ENCODE measurements around the gene ERBB4.

The ERBB4 gene

GRCh38 chr2:211368467-211368866, 1170.1 kb downstream of the ERBB4 start:
- no peak for DNase-seq

- DNase-seq = no peak
Observed at GRCh38 chr2:211367711-211368110, 1170.9 kb downstream of the ERBB4 start.

GRCh38 chr2:211367293-211367692, 1171.3 kb downstream of the ERBB4 start:
- DNase-seq = no peak

DNA sequence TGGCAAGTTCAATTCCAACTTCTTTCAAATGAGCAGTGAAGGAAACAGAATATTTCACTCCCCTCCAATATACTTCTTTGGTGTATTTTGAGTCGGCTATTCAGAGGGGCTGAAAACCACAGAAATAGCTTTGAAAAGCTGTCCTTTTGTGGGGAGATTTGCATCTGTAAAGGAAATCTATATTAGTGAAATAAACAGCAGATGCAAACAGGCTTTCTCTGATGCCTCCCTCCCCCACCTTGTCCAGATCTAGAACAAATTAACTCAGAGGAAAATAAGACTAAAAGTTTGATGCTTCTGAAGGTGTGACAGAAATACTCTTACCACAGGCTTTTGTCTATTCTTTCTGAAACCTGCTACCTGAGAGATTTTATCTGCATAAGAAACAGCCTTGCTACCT, 1173.7 kb downstream of the ERBB4 start:
- DNase-seq = no peak

GRCh38 chr2:211361383-211361782, 1177.2 kb downstream of the ERBB4 start:
- DNase-seq = no peak

DNA sequence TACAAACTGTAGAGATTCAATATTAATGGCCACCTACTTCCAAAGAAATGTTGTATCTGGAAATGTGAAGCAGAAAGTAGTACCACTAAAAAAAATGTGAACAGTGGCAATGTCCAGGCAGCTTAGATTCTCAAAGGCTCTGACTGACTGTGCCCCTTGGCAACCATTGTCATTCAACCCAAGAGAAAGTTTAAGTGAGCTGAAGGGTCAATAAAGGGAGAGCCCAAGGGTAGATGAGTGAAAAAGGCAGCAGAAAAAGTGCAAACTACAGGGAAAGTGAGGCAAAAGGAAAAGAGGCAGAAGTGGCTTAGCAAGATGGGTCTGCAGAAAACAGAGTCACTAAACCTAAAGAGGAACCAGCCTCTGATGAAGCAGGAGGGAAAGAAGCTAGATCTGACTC, 1179.3 kb downstream of the ERBB4 start:
- no peak for DNase-seq

DNA sequence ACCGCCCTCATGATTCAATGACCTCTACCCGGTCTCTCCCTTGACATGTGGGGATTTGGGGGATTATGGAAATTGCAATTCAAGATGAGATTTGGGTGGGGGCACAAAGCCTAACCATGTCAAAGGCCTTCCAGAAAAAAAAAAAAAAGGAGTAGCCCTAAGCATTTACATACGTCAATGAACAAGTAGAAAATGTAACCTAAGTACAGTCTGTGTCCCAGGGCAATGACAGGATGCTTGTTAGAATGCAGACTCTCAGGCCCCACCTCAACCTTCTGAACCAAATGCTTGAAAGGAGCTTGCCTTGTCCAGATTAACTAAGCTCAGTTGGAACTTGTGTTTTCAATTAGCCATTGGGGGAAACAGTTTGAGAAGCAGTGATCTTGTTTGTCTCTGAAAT, 1180.1 kb downstream of the ERBB4 start:
- no peak for DNase-seq

DNA sequence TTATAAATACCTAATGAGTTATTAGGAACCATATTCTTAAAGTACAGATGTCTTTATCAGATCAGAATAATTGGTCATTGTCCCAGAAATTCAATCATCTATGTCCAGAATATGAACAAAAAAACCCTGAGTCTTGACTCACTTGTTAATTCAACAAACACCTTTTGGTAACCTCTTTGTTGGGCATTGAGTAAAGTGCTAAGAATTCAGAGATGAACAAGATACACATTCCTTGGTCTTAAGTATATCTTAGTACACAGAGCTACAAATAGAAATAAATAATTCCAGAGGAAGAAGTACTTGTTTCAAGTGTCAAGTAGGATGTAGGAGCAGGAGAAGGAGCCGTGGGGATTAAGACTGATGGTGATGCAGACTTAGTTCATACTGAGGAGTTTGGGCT, 1184.1 kb downstream of the ERBB4 start:
- DNase-seq = no peak

DNA sequence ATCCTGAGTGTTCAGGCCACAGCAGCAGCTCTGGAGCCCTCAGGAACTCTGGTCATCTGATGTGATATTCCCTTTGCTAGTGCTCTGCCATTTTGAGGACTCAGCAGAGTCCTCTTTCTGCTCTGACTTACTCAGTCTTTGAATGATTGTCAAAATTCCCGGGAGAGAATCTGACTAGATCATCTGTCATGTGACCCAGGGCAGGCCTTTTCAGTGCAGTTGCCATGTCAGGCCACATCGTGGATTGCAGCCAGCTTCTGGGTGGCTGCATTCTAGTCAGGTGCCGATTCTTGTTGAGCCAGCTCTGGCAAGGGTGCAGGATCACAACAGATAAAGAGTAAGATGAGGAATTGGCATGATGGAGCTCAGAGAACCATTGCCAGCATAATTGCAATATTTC, 1186.6 kb downstream of the ERBB4 start:
- DNase-seq = no peak

DNA sequence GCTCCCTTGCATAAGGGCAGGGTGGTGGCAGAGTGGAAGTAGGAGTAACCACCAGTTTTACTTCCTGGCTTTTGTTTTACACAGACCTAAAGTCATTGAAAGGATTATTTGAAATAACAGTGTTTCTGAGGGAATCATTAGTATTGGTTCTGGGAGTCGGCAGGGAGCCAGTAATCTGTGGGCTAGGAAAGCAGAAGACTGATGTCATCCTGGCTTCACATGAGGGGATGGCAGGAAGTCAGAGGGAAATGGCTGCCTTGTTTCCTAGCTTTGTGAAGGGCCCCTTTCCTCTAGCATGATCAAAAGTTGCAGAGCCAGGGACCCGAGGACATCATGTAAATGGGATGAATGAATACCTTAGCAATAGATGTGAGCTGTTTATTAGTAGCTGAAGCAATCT, 1189.6 kb downstream of the ERBB4 start:
- DNase-seq = no peak

- no peak for DNase-seq
Observed at GRCh38 chr2:211347328-211347727, 1191.3 kb downstream of the ERBB4 start.

- DNase-seq = no peak
Observed at GRCh38 chr2:211344289-211344688, 1194.3 kb downstream of the ERBB4 start.

DNA sequence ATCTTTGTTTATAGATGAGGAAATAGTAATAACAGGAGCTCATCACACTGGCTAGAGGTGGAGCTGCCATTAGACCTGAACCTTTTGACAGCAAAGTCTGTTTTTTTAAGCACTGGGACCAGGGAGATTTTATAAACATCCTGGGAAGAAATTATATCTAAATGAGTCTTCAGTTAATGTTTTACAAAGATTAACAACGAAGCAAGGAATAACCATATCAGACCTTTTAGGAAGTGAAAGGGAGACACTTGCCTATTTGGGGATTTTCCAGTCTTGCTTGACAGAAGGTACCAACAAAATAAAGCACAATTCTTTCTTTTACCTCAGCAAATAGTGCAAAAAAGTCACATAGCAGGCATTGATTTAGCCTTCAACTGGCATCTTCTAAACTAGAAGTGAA, 1205.2 kb downstream of the ERBB4 start:
- no peak for DNase-seq

DNA sequence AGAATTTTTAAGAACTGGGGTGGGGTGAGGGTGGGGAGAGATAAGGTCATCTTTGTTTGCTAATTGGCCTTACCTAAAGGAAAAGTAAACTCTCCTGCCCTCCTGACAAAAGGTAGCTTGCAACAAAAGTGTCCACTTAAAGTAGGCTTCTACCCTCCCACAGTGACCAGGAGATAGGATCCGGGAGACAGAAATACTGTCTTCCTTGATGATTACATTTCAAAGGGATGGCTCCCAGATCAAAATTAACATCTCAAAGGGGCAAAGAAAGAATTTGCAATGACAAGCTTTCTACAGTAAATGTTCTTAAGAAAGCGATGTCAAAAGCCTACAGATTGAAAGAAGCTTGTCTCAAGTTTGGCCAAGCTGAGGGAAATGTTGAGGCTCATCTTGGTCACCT, 1206.9 kb downstream of the ERBB4 start:
- no peak for DNase-seq

DNA sequence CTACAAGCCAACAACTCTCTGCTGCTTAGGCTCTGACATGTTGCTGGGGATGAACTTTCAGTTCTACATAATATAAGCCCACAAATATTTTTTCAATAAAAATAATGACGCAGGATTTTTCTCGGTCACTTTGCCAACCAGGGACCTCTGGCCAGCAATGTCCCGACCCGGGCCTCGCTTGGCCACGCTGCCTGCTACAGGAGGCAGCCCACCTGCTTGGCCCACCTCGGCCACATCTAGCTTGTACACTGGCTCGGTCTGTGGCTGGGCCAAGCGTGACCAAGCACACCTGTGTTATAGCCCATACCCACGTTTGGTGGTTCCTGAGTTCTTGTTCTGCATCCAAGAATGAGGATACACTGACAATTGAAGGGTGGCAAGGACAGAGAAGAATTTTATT, 1208.7 kb downstream of the ERBB4 start:
- no peak for DNase-seq

DNA sequence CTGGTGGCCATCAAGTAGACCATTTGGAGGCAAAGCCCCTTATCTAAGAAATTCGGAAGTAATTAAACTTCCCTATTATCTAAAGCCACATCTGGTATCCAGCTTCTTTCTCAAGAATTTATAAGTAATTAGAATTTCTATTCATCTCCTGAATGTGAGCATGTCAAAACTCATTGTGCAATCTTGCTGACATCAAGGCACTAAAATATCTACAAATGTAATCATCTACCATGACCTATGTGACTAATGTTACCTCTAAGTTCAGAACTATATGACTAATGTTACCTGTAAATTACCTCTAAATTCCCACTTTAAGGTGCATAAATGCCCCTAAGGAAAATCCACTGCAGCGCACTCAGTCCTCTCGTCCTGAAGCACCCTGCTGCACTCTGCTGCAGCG, 1209.2 kb downstream of the ERBB4 start:
- no peak for DNase-seq

GRCh38 chr2:211328126-211328525, 1210.5 kb downstream of the ERBB4 start:
- no peak for DNase-seq
